Hematopoietic multipotent progenitor cell treated with erythropoietin and hydrocortisone succinate and interleukin-3 and kit ligand, for 17 days (in vitro differentiated cells): ENCODE results near the gene DDR1.
"Not testable (repeated sequence)": the region's sequence is repeated elsewhere in the genome, so short reads cannot be mapped to it uniquely, and the experiment has no call there.

Experiments used
- DNase-seq: peaks from one replicate; pipeline ENCODE4 v3.0.0-alpha.2; 2015; ENCODE audit warnings: low spot score

DDR1 gene

GRCh38 chr6:30918670-30919069 lies 34.4 kb downstream of the DDR1 start:
- DNase-seq = no peak

GRCh38 chr6:30922447-30922852 lies 38.1 kb downstream of the DDR1 start:
- no peak for DNase-seq

- DNase-seq = not testable (repeated sequence)
Observed at GRCh38 chr6:30924040-30924627, 39.8 kb downstream of the DDR1 start.

GRCh38 chr6:30926644-30927043 lies 42.3 kb downstream of the DDR1 start:
- DNase-seq = no peak

GRCh38 chr6:30927080-30927479 lies 42.8 kb downstream of the DDR1 start:
- DNase-seq = not testable (repeated sequence)

GRCh38 chr6:30928677-30929076 lies 44.4 kb downstream of the DDR1 start:
- no peak for DNase-seq

- DNase-seq = no peak
Observed at GRCh38 chr6:30930506-30930905, 46.2 kb downstream of the DDR1 start.

GRCh38 chr6:30931272-30931671 lies 47.0 kb downstream of the DDR1 start:
- no peak for DNase-seq

- DNase-seq = no peak
Observed at GRCh38 chr6:30931969-30932645, 47.8 kb downstream of the DDR1 start, which contains the start of gene SFTA2. TSS of gene SFTA2 (minus strand) at chr6:30932170. CDS start at chr6:30932096, 74 bp downstream.

GRCh38 chr6:30932665-30933365 lies 48.5 kb downstream of the DDR1 start:
- DNase-seq = no peak

- no peak for DNase-seq
Observed at GRCh38 chr6:30935018-30935417, 50.7 kb downstream of the DDR1 start.

- no peak for DNase-seq
Observed at GRCh38 chr6:30937265-30937664, 52.9 kb downstream of the DDR1 start.

- DNase-seq = no peak
Observed at GRCh38 chr6:30938730-30939129, 54.4 kb downstream of the DDR1 start.

- DNase-seq = no peak
Observed at GRCh38 chr6:30939473-30939872, 55.2 kb downstream of the DDR1 start.

GRCh38 chr6:30940361-30940986 lies 56.2 kb downstream of the DDR1 start, which contains the start of gene MUCL3:
TSS of gene MUCL3 (plus strand) at chr6:30940973. CDS start at chr6:30941000, 27 bp downstream.
- DNase-seq = no peak

- DNase-seq = no peak
Observed at GRCh38 chr6:30942338-30943060, 58.2 kb downstream of the DDR1 start.

GRCh38 chr6:30944051-30944450 lies 59.7 kb downstream of the DDR1 start:
- no peak for DNase-seq

- DNase-seq = no peak
Observed at GRCh38 chr6:30945281-30945680, 61.0 kb downstream of the DDR1 start.

GRCh38 chr6:30947231-30947630 lies 62.9 kb downstream of the DDR1 start:
- DNase-seq = no peak

GRCh38 chr6:30948811-30949210 lies 64.5 kb downstream of the DDR1 start:
- no peak for DNase-seq
